Cardiac septum (tissue), 1 donor: Measurements from ENCODE around the gene PPP2R5E. TPM values are rescaled to one million over a fixed set of nuclear protein-coding genes. Genes with fewer than 3 reads are reported as not detected.

Source experiments
- DNase-seq: peaks from one replicate; pipeline ENCODE4 v3.0.0-alpha.2; 2020; ENCODE audit warnings: low spot score
- intact Hi-C: fragments of 100-400 bp; cut with DNase I; formaldehyde crosslinking; loops from one replicate; pipeline ENCODE4 v1.14.0; 2022
- total RNA-seq: library from RNA; stranded (reverse); fragmentation: NEBNext Ultra II Directional; extraction: Animal tissue kit (Norgen Biotek cat#: 25700); gene quantifications from one replicate; pipeline ENCODE4 v1.2.1, GENCODE V29; 2021
- donor health status: DM: no; HTN: no; CAD: no.

PPP2R5E gene
- total RNA-seq, 1 donor from 2014 or later = 40.3 TPM

DNA sequence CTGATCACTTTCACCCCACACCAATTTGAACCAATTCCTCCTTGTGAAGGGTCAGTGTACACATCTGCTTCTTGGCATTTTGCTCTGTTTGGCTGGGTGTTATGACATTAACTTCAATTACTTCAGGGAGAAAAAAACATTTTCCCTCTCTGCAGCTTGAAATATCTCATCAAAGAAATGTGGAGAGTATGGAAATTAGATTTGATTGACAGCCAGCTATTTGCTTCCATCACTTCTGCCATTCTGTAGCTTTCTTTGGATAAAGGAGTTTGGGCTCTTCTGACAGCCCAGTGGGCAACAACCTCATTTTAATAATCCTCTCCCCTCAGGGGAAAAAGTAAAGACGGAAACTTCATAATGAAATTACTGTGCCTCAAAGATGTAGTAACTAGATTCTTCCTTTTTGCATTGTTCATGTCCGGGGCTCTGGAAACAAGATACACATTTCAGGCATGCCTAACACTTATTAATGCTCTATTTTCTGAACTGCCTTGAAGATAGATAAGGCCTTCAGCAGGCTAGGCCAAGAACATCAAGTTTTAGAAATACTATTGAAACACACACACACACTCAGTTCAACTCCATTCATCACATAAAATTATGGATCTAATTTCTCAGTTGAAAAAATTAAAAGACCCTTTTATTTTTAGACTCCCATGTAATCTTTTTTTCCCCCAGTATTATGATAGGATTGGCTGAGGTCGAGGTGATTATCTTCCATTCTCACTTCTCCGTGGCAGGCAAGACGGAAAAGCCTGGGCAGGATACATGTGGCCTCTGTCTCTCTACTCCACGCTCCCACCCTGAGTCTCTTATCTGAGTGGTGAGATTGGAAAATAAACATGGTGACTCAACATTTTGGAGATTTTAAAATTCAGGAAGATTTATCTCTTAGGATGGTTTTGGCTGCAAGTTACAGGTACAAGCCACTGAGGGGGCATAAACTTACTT is 214.1 kb downstream of the PPP2R5E start:
- intact Hi-C loops = no loop called here
- no peak for DNase-seq

DNA sequence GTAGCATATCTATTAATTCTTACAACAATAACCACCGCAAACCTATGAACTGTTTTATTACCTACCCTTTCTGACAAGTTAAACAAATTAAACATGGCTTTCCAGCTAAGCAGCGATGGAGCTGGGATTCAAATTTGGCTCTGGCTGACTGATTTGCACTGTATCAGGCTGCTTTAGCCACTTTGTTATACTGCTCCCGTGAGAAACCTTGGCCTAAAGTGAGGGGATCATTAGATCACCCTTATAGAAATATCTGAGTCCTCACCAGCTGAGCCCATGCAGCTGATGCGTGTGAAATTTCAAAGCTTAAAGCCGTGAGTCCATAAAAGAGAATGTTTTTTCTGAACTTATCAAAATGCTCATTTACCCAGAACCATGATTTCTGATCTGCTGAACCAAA is 216.3 kb downstream of the PPP2R5E start:
- no peak for DNase-seq
- intact Hi-C loops = no loop called here

DNA sequence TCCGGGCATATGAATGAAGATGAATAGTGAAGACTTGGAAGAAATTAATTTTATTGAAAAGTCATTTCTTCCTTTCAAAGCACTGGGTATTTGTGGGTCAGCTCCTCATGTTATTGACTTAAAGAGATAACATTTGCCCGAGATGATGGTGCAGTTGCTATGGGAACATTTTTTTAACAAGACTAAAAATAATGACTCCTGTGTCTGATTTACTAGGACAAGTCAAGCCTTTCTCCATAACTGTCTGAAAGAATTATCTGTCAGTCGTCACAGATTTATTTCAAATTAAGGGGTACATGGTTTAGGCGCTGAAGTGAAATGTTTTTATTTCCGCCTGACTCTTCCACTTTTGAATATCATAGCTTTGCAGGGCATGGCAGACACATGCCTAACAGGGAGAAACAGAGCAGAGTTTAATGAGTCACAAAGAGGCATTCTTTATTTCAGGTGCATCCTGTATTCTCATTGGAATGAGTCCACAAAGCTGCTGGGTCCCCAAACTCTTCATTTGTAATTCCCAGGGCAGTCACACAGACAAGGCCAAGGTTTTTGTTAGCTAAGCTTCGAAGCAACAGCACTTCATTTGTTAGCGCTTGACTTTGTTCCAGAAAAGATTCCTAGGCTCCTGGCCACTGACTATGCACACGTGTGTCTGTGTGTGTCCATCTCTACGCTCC is 220.1 kb downstream of the PPP2R5E start:
- intact Hi-C loops = no loop called here
- DNase-seq = no peak

DNA sequence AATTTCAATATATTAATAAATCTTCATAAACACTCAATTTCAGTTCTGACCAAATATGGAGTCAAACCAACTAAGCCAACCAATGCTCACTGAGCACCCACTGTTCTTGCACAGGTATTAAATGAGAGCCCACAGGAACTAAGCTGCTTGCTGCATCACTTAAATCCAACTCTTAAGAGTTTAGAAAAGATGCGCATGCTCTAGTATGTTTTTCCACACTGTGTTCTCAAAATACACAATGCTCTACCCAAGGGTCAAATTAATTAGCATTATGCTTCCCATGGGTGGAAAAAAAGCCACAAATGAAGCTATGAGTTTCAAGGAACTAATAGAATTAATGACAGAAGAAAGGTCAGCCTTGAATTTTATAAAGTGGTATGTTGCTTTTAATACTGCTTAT is 220.7 kb downstream of the PPP2R5E start:
- intact Hi-C loops = no loop called here
- no peak for DNase-seq

Other genes with a start within 250 kb of the PPP2R5E start
- not detected for gene GPHB5, start 224.4 kb downstream of the PPP2R5E start, total RNA-seq
- 6.9 TPM for gene WDR89, start 98.5 kb upstream of the PPP2R5E start, total RNA-seq
- 5.6 TPM for gene SGPP1, start 184.7 kb upstream of the PPP2R5E start, total RNA-seq